Right lobe of liver (tissue), 6 donors: ENCODE measurements around the gene AQP12A. TPM values are rescaled to one million over a fixed set of nuclear protein-coding genes. Genes with fewer than 3 reads are reported as not detected.
"Not testable (repeated sequence)": the region's sequence is repeated elsewhere in the genome, so short reads cannot be mapped to it uniquely, and the experiment has no call there.

ENCODE experiments used
- ATAC-seq, 4 donors: fragments of 200-7000 bp; cut with Tn5 transposase; one replicate each; pipeline ENCODE4 v1.9.1; 2020; ENCODE audit warnings: mild to moderate bottlenecking in 4 of 4, moderate library complexity in 4 of 4
- DNase-seq, 3 donors: peaks; one replicate each; pipeline ENCODE4 v3.0.0-alpha.2; 2020
- H3K27ac ChIP-seq, 3 donors: fragments of 200-600 bp; one replicate each; pipeline ENCODE4 v1.8.0; 2022
- H3K27me3 ChIP-seq, 2 donors: fragments of 200-600 bp; one replicate each; pipeline ENCODE4 v1.8.0; 2022
- H3K36me3 ChIP-seq, 4 donors: fragments of 200-600 bp; sonication (generic) in 1 of 4; one replicate each; pipeline versions ENCODE4 v1.5.1 to v1.8.0; 2017 to 2022; ENCODE audit warnings: control low read depth in 1 of 4
- H3K4me1 ChIP-seq, 4 donors: fragments of 200-600 bp; sonication (generic) in 1 of 4; one replicate each; pipeline versions ENCODE4 v1.5.1 to v1.8.0; 2017 to 2022; ENCODE audit warnings: control low read depth in 1 of 4
- H3K4me3 ChIP-seq, 3 donors: fragments of 200-600 bp; one replicate each; pipeline ENCODE4 v1.8.0; 2022
- H3K9me3 ChIP-seq, 4 donors: fragments of 200-600 bp; sonication (generic) in 1 of 4; one replicate each; pipeline versions ENCODE4 v1.5.1 to v1.8.0; 2017 to 2022; ENCODE audit warnings: control low read depth in 1 of 4
- POLR2A ChIP-seq: fragments of 450-650 bp; IDR thresholded peaks from one replicate; pipeline ENCODE4 v1.6.1; 2017; ENCODE audit warnings: antibody characterized with exemption, mild to moderate bottlenecking
- WGBS: methylation state at CpG from one replicate; pipeline ENCODE4 v1.1.6; 2018; ENCODE audit warnings: low coverage, low lambda C conversion rate; ENCODE audit not compliant: insufficient coverage; ENCODE audit errors: missing lambda C conversion rate; 5-methylcytosine and 5-hydroxymethylcytosine counted together
- intact Hi-C, 2 donors: fragments of 100-400 bp; cut with DNase I; formaldehyde crosslinking; loops; one replicate each; pipeline versions ENCODE4 v1.11.2 to v1.14.1; 2022
- total RNA-seq, 6 experiments: library from RNA; depleted of rRNA in 2 of 6; stranded (reverse); fragments of >200 nt in 2 of 6; fragmentation: NEBNext Ultra II Directional in 3 of 6; extraction: Animal tissue kit (Norgen Biotek cat#: 25700) in 3 of 6; gene quantifications; one replicate each; pipeline versions ENCODE4 v1.1.0 to v1.2.4, GENCODE V29; 2016 to 2023
- TF ChIP-seq, protein P1 (sequence below), 4 donors: fragments of 200-600 bp in 3 of 4; fragments of 450-650 bp in 1 of 4; IDR thresholded peaks; one replicate each; pipeline versions ENCODE4 v1.5.1 to v1.8.0; 2016 to 2022; ENCODE audit warnings: antibody characterized with exemption in 4 of 4, mild to moderate bottlenecking in 2 of 4
- donor health status: DM: no; HTN: yes; CAD: no.
- donor health status: DM: no; HTN: no; CAD: no.
- donor health status: DM: no; HTN: no; CAD: no.
- donor health status: DM: no; HTN: yes; CAD: no.
- donor health status: DM: no; HTN: yes; CAD: no.

The AQP12A gene
- total RNA-seq, 6 experiments from 2014 or later, result not detected

DNA sequence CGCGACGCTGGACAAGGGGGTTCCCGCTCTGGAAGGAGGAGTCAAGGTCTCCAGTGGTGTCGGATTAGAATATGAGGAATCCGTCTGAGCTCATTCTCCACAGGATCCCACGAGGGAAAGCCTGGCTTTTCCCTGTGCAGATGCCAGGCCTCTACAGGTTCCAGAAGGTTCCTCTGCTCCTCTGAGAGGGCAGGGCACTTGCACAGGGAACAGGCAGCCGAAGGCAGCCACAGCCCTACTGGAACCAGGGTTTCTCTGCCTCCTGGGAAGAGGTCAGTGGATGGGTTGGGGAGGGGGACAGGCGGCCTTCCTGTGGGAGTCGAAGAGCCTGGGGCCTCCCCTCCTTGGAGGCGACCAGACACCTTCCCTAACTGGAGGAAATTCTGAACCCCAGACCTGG, 1.7 kb upstream of the AQP12A start:
- intact Hi-C loops, result no loop called here
- Histone ChIP-seq H3K4me1 (no peaks in the 10 kb centered on the region), H3K9me3 (no peaks in the 10 kb centered on the region), H3K36me3 (no peaks in the 10 kb centered on the region), H3K27me3 (no peaks in the 10 kb centered on the region), H3K4me3 (no peak overlapping the region), H3K27ac (no peak overlapping the region)
- ATAC-seq (no peak), DNase-seq (peak in 1 of 3 donors; percentile 14)
- WGBS, result no CpG with 5 or more reads among the region's 11 CpGs
- TF ChIP-seq POLR2A, result no peak
- TF ChIP-seq, protein P1, sequence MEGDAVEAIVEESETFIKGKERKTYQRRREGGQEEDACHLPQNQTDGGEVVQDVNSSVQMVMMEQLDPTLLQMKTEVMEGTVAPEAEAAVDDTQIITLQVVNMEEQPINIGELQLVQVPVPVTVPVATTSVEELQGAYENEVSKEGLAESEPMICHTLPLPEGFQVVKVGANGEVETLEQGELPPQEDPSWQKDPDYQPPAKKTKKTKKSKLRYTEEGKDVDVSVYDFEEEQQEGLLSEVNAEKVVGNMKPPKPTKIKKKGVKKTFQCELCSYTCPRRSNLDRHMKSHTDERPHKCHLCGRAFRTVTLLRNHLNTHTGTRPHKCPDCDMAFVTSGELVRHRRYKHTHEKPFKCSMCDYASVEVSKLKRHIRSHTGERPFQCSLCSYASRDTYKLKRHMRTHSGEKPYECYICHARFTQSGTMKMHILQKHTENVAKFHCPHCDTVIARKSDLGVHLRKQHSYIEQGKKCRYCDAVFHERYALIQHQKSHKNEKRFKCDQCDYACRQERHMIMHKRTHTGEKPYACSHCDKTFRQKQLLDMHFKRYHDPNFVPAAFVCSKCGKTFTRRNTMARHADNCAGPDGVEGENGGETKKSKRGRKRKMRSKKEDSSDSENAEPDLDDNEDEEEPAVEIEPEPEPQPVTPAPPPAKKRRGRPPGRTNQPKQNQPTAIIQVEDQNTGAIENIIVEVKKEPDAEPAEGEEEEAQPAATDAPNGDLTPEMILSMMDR (IDR thresholded peaks at IDR 0.05), result no peak

DNA sequence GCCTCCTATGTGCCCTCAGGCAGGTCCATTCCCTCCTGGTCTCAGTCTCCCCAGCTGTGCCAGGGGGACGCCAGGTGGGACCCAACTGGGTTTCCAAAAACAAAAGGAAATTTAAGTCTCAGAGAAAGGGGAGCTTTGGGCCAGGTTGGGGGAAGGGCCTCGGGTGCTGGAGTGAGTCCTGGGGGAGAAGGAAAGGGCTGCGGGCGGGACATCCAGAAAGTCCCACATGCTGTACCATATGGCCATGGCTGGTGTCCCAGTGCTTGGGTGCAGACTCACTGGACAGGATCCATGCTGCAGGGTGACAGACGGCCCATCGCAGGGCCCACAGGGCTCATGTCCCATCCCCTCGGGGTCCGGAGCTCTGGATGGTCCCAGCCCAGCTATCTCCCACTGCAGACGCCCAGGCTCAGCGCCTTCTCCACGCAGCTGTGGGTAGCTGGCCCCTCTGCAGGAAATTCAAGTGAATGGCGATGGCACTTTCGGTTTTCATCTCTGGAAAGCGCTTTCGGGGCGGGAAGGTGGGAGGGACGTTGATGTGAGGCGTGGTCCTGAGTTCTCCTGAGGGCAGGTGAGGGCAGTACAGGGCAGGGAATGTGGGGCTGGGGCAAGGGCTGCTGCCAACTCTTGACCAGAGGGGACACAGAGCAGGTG, 1.1 kb upstream of the AQP12A start:
- no CpG with 5 or more reads among the region's 18 CpGs for WGBS
- ATAC-seq, result not testable (repeated sequence)

DNA sequence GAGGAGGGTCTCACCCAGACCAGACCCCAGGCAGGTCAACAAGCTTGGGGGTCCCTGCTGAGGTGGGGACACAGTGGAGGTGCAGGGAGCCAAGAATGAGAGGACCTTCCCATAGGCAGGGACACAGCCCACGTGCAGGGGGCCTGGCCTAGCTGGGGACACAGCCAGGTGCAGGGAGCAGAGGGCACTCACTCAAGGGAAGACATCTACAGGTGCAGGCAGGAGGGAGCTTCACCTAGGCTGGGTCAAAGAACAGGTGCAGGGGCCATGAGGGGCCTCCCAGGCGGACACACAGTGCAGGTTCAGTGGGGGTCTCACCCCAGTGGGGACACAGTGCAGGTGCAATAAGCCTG, 615 bp upstream of the AQP12A start:
- peak in 1 of 3 donors; percentile 9 for DNase-seq
- ATAC-seq, H3K27me3 ChIP-seq, H3K4me3 ChIP-seq, H3K36me3 ChIP-seq, H3K27ac ChIP-seq, H3K9me3 ChIP-seq, intact Hi-C loops, H3K4me1 ChIP-seq: not testable (repeated sequence)
- no CpG with 5 or more reads among the region's 2 CpGs for WGBS

More for the DNA sequence above, 1.1 kb upstream of the AQP12A start:
- H3K4me1 ChIP-seq, H3K4me3 ChIP-seq, H3K27me3 ChIP-seq, intact Hi-C loops, H3K36me3 ChIP-seq, H3K27ac ChIP-seq, H3K9me3 ChIP-seq: not testable (repeated sequence)
- peak in 1 of 3 donors; percentile 12 for DNase-seq

DNA sequence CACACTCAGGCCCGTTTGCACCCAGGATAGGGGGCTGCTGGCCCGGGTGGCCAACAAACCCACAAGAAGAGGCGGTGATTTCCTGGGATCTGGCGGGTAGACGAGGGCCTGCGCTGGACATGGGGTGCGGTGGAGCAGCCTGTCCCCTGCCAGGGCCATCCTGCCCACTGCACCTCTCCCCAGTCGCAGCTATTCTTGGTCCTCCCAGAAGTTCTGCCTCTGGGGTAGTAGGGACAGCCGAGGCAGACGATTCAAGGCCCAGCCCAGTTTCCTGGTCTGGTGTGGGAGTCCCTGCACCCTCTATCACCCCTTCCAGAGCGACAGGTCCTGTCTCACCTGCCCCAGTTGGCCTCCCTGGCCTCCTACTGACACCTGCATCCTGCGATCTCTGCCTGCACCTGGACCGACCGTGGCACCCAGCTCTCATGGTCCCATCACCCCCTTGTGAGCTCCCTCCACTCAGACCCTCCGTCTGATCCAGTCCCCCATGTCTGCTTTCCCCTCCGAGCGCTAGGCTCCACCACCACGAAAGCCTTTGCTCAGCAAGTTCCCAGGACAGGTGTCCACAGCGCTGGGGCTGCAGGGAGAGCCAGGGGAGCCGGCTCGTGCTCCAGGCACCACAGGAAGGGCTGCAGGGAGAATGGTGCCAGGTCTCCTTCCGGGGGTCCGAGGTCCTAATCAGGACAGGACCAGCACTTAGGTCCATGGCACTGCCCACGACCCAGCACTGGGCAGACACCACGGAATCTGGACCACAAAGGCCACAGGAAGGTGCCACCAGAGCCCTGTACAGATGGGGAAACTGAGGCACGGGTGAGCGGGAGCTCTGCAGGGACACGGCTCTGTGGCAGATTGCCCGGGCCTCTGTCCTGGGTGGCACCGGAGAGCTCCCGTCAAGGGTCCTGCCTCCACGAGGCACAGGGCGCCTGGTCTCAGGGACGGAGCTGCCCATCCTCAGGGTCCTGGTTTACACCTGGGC, 1.2 kb downstream of the AQP12A start:
- H3K9me3 ChIP-seq, H3K36me3 ChIP-seq, H3K4me1 ChIP-seq, ATAC-seq, intact Hi-C loops, H3K27ac ChIP-seq, H3K27me3 ChIP-seq, H3K4me3 ChIP-seq: not testable (repeated sequence)
- peak in 1 of 3 donors; percentile 27 for DNase-seq
- WGBS, result no CpG with 5 or more reads among the region's 34 CpGs

DNA sequence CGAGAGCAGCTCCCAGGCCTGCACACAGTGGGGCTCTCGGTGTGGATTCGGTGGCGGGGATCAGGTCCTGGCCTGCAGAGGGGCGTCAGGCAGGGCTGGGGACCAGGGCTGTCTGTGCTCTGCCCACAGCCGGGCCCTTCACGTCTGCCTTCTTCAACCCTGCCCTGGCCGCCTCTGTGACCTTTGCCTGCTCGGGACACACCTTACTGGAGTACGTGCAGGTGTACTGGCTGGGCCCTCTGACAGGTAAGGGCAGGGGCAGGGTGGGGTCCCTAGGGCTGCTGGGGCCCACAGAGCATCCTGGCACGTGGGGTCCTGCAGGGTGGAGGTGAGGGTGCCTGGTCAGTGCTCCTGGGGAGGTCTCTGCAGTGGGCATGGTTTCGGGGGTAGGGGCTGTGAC, 2.6 kb downstream of the AQP12A start:
- H3K27me3 ChIP-seq, intact Hi-C loops, H3K4me1 ChIP-seq, ATAC-seq, H3K4me3 ChIP-seq, H3K36me3 ChIP-seq, H3K9me3 ChIP-seq, H3K27ac ChIP-seq, DNase-seq: not testable (repeated sequence)
- no CpG with 5 or more reads among the region's 12 CpGs for WGBS

DNA sequence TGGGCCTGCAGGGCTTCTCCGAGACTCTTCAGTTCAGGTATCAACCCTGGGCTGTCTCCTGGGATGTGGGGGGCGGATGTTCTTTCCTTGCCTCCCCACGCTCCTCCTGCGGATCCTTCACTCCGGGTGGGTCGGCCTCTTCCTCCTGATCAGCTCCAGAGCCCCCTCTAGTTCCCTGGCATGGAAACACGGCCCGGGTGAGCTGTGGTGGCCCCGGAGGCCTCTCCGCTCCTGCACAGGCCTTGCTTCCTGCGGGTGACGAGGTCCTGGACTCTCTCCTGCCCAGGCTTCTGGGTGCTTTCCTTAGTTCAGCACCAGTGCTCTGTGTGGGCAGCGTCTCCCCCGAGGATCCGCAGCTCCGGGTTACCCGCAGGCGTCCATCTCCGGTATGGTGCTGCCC, 3.9 kb downstream of the AQP12A start:
- H3K4me3 ChIP-seq, DNase-seq, H3K9me3 ChIP-seq, H3K36me3 ChIP-seq, H3K4me1 ChIP-seq, H3K27ac ChIP-seq, H3K27me3 ChIP-seq, intact Hi-C loops, ATAC-seq: not testable (repeated sequence)
- no CpG with 5 or more reads among the region's 19 CpGs for WGBS

DNA sequence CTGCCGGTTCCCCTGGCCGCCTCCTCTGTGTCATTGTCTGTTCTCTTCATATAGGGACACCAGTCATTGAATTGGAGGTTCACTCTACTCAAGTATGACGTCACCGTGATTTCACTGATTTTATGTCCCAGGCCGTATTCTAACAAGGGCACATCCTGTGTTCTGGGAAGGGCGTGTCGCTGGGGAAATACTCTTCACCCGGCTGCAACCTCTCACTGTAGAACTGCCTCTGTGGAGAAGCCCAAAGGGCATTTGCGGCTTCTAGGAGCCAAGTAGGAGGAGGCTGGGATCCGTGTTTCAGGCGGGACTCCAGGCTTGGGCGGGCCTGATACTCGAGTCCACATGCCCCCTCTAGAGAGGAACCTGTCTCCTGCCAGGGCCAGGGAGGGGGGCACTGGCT, 4.8 kb downstream of the AQP12A start:
- H3K36me3 ChIP-seq, H3K4me3 ChIP-seq, H3K4me1 ChIP-seq, DNase-seq, H3K9me3 ChIP-seq, H3K27me3 ChIP-seq, intact Hi-C loops, ATAC-seq, H3K27ac ChIP-seq: not testable (repeated sequence)
- no CpG with 5 or more reads among the region's 13 CpGs for WGBS

DNA sequence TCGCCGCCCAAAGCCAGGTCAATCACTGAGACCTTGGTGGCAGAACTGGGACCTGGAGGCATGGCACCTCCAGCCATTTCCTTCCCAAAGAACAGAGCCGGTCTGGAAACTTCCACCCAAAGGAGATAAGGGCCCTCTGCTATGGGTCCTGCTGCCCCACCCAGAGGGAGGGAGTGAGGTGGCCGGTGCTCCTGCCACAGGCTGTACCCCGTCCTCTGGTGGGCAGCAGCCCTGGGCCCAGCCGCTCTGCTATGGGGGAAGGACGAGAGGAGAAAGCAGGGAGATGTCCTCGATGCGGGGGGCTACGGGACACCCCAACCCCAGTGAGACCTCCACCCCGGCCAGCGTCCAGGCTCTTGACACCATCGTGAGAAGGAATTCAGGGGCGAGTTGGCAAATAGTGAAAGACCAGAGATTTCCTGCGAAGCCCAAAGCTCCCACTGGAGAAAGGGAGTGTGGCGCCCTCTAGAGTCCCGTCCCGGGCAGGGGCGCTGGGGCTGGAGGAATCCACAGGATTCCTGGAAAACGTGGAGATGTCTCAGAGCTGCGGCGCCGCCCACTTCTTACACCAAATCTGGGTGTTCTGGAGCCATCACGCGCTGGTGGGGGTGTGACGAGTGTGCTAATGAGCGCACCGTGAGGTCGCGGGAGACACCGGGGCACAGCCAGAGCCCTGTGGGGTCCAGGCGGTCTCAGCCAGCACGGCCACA, 7.3 kb downstream of the AQP12A start:
- intact Hi-C loops, H3K4me3 ChIP-seq, H3K9me3 ChIP-seq, H3K4me1 ChIP-seq, H3K36me3 ChIP-seq, H3K27ac ChIP-seq, H3K27me3 ChIP-seq: not testable (repeated sequence)
- 18% methylated on average over 2 of the region's 33 CpGs for WGBS
- DNase-seq, result peak; percentile 19 to 46 (median 43)
- peak; percentile 16 to 62 (median 50) for ATAC-seq

DNA sequence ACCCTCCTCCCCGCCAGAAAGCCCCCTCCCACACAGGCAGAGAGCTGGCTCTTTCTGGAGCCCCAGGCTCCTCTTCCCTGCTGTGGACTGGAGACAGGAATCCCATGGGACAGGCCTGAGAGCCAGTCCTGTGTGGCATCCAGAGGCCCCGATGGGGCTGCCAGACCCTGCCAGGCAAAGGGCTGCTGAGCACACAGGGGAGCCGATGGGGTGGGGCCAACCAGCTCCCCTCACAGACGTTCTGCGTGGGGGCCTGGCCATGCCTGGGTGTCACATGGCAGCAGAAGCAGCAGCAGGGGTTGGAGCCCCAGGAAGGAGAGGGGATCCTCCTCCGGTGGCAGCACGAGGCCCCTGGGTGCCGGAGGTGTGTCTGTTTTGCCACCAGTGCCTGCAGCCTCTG, 8.2 kb downstream of the AQP12A start:
- H3K36me3 ChIP-seq, H3K27ac ChIP-seq, H3K4me1 ChIP-seq, H3K9me3 ChIP-seq, intact Hi-C loops, H3K27me3 ChIP-seq, H3K4me3 ChIP-seq, ATAC-seq: not testable (repeated sequence)
- WGBS, result no CpG with 5 or more reads among the region's 8 CpGs
- peak in 1 of 3 donors; percentile 26 for DNase-seq

DNA sequence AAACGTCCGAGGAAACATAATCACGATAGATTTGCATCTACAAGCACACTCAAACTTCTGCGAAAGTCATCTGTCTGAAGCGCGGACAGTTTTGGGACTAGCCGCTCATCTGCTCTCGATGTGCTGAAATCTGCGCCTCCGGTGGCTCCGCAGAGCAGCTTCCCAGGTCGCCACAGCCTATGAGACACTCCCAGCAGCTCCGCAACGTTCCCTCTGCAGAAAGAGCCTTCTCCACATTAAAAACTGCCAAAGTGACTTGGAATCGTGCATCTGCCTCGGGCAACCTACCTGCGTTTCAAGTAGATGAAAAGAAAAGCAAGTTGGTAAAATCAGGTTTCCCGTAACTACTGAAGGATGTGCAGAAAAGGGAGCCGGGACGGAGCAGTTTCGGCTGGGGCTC, 8.9 kb downstream of the AQP12A start:
- H3K4me3 ChIP-seq, H3K27me3 ChIP-seq, H3K4me1 ChIP-seq, ATAC-seq, H3K36me3 ChIP-seq, H3K9me3 ChIP-seq, intact Hi-C loops, H3K27ac ChIP-seq: not testable (repeated sequence)
- DNase-seq, result peak in 1 of 3 donors; percentile 23
- 55% methylated on average over 6 of the region's 21 CpGs for WGBS
